ENCODE measurements around the gene KLC4. TPM values are rescaled to one million over a fixed set of nuclear protein-coding genes. Genes with fewer than 3 reads are reported as not detected.
"Not testable (repeated sequence)": the region's sequence is repeated elsewhere in the genome, so short reads cannot be mapped to it uniquely, and the experiment has no call there.

Gene KLC4
- total RNA-seq, 1 donor from 2014 or later, result 12.6 TPM

- Histone ChIP-seq H3K4me2 (no peak overlapping the region), H3K4me1 (peaks cover 20% of the 10 kb centered on the region), H3K27me3 (no peaks in the 10 kb centered on the region), H3K79me2 (ENCODE audit: low read depth) (peaks cover 95% of the 10 kb centered on the region), H2AFZ (replicated peaks) (no peak overlapping the region), H3K36me3 (no peaks in the 10 kb centered on the region), H3K9ac (no peak overlapping the region), H3F3A (ENCODE audit: low read depth) (no peaks in the 10 kb centered on the region), H3K4me3 (no peak overlapping the region), H4K20me1 (ENCODE audit: low read depth) (peaks cover 64% of the 10 kb centered on the region), H3K27ac (no peak overlapping the region), H3K9me3 (ENCODE audit: low read depth) (no peaks in the 10 kb centered on the region)
- H3K27me3 Mint-ChIP-seq (ENCODE audit: insufficient read depth, low read depth), result no peaks in the 10 kb centered on the region
- peaks cover 2% of the 10 kb centered on the region for H3K36me3 Mint-ChIP-seq
- H3K4me1 Mint-ChIP-seq, result peaks cover 40% of the 10 kb centered on the region
- no peak for DNase-seq (ENCODE audit: low spot score)
- no peak overlapping the region for H3K4me3 Mint-ChIP-seq
- TF ChIP-seq EZH2 (IDR thresholded peaks at IDR 0.05), result no peak
- TF ChIP-seq CTCF (IDR thresholded peaks at IDR 0.05), result no peak
- TF ChIP-seq EZH2phosphoT487 (IDR thresholded peaks at IDR 0.05), result no peak
- no peak overlapping the region for H3K27ac Mint-ChIP-seq
- no peaks in the 10 kb centered on the region for H3K9me3 Mint-ChIP-seq
Observed at GRCh38 chr6:43115365-43115764, 55.9 kb downstream of the KLC4 start.

- H3K4me3 ChIP-seq; H3K9ac ChIP-seq; H3K4me2 ChIP-seq; H3K36me3 Mint-ChIP-seq; H3K9me3 Mint-ChIP-seq; DNase-seq (ENCODE audit: low spot score); H3K4me3 Mint-ChIP-seq; H3K36me3 ChIP-seq; H3K27me3 Mint-ChIP-seq (ENCODE audit: insufficient read depth, low read depth); H2AFZ ChIP-seq (replicated peaks); H3F3A ChIP-seq (ENCODE audit: low read depth); H3K9me3 ChIP-seq (ENCODE audit: low read depth); H3K27me3 ChIP-seq; H3K27ac ChIP-seq: not testable (repeated sequence)
- Mint-ChIP-seq H3K4me1 (peaks cover 44% of the 10 kb centered on the region), H3K27ac (peak overlapping the region; percentile 10)
- Histone ChIP-seq H4K20me1 (ENCODE audit: low read depth) (peaks cover 71% of the 10 kb centered on the region), H3K79me2 (ENCODE audit: low read depth) (peaks cover 97% of the 10 kb centered on the region), H3K4me1 (peaks cover 20% of the 10 kb centered on the region)
Observed at GRCh38 chr6:43117466-43117865, 58.0 kb downstream of the KLC4 start.

- Mint-ChIP-seq H3K27ac (no peak overlapping the region), H3K4me3 (no peak overlapping the region), H3K36me3 (peaks cover 2% of the 10 kb centered on the region), H3K27me3 (ENCODE audit: insufficient read depth, low read depth) (no peaks in the 10 kb centered on the region), H3K9me3 (no peaks in the 10 kb centered on the region), H3K4me1 (peaks cover 47% of the 10 kb centered on the region)
- Histone ChIP-seq H3K27me3 (no peaks in the 10 kb centered on the region), H3K4me2 (no peak overlapping the region), H2AFZ (replicated peaks) (no peak overlapping the region), H3F3A (ENCODE audit: low read depth) (no peaks in the 10 kb centered on the region), H4K20me1 (ENCODE audit: low read depth) (peaks cover 72% of the 10 kb centered on the region), H3K9ac (no peak overlapping the region), H3K27ac (no peak overlapping the region), H3K79me2 (ENCODE audit: low read depth) (peaks cover 99% of the 10 kb centered on the region), H3K36me3 (no peaks in the 10 kb centered on the region), H3K4me3 (no peak overlapping the region), H3K9me3 (ENCODE audit: low read depth) (no peaks in the 10 kb centered on the region), H3K4me1 (peaks cover 29% of the 10 kb centered on the region)
- no peak for DNase-seq (ENCODE audit: low spot score)
- TF ChIP-seq EZH2 (IDR thresholded peaks at IDR 0.05) (no peak), EZH2phosphoT487 (IDR thresholded peaks at IDR 0.05) (no peak), CTCF (IDR thresholded peaks at IDR 0.05) (no peak)
Observed at GRCh38 chr6:43119482-43119881, 60.1 kb downstream of the KLC4 start.

- Histone ChIP-seq H4K20me1 (ENCODE audit: low read depth) (peaks cover 72% of the 10 kb centered on the region), H3K4me2 (no peak overlapping the region), H3K79me2 (ENCODE audit: low read depth) (peaks cover 99% of the 10 kb centered on the region), H3K4me1 (peaks cover 29% of the 10 kb centered on the region), H3K9ac (no peak overlapping the region), H3F3A (ENCODE audit: low read depth) (no peaks in the 10 kb centered on the region), H3K27ac (no peak overlapping the region), H3K9me3 (ENCODE audit: low read depth) (no peaks in the 10 kb centered on the region), H3K27me3 (no peaks in the 10 kb centered on the region), H3K36me3 (no peaks in the 10 kb centered on the region), H3K4me3 (no peak overlapping the region), H2AFZ (replicated peaks) (no peak overlapping the region)
- Mint-ChIP-seq H3K27ac (peak overlapping the region; percentile 42), H3K4me1 (peaks cover 44% of the 10 kb centered on the region), H3K9me3 (no peaks in the 10 kb centered on the region), H3K27me3 (ENCODE audit: insufficient read depth, low read depth) (no peaks in the 10 kb centered on the region), H3K36me3 (peaks cover 2% of the 10 kb centered on the region), H3K4me3 (no peak overlapping the region)
- no peak for TF ChIP-seq EZH2phosphoT487 (IDR thresholded peaks at IDR 0.05)
- no peak for TF ChIP-seq EZH2 (IDR thresholded peaks at IDR 0.05)
- no peak for TF ChIP-seq CTCF (IDR thresholded peaks at IDR 0.05)
- DNase-seq (ENCODE audit: low spot score), result no peak
Observed at GRCh38 chr6:43120101-43120763, 60.8 kb downstream of the KLC4 start.

All from neural progenitor cell (in vitro differentiated cells).